Stimulated activated naive CD4-positive, alpha-beta T cell (primary cell): ENCODE data around the gene FARP1.

Source experiments
- DNase-seq, 6 experiments: peaks; one replicate each; lab custom pipeline; 2025; lab: John Stamatoyannopoulos, UW

FARP1 gene

DNA sequence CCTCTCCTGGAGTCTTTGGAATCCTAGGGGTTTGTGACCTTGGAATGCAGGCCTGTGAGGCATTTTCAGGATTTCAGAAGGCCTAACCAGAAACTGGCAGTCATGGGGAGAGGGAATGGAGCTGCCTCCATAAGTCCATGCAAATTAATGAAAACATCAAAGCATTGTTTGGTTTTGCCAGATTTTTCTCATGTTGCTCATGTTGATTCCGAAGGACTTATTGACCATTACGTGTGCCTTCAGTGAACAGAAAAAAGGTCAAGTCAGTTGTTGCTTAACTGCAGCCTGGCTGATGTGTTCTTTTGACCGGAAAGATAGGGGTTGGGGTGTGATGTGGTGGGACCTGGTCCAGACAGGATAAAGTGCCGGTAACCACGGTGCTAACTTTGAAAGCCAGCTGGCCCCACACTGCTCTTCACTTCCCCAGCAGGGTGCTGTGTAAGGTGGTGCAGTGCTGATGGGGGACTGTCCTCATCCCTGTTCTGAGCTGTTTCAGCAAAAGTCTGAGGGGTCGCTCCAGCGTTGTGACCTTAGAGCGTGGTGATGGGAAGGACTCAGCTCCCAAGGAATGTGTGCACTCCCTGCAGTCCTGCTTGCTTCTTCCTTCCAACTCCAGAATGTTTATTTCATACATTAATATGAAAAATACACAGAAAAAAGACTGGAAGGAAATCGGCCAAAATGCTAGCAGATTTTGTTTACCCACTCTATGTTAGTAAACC is 30.7 kb downstream of the FARP1 start:
- DNase-seq: no peak

DNA sequence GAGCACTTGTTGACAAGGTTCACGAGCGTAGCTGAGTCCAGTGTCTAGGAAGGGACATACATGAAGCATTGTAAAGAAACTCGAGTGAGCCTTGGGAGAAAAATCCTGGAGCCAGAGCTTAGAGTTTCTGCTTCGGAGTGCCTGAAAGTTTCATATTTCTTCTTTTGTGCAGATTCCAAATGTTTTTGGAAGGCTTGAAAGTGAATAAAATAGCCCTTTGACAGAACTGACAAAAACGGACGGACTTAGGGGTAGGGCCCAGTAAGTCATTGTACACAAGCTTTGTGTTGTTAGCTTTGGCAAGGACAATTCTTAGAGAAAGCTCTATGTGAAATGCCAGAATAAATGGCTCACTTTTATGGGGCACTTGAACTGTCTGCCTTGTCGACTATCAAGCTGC is 31.4 kb downstream of the FARP1 start:
- no peak for DNase-seq

DNA sequence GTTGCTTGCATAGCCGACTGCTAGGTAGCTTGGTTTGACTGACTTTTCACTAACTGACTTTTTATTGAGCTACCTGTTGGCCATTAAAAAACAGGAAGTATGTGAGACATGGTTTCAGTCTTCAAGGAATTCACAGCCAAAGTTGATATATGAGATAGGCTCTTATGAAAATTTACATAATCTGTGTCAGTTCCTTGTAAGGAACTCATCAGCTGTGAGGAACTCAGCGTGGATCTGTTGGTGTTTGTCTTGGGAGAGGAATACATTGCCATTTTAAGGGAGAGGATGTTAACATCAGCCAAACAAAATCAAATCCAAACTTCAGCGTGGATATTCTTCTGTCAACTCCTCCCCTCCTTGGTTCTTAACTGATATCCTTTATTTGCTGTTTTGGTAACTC is 32.1 kb downstream of the FARP1 start:
- no peak for DNase-seq

DNA sequence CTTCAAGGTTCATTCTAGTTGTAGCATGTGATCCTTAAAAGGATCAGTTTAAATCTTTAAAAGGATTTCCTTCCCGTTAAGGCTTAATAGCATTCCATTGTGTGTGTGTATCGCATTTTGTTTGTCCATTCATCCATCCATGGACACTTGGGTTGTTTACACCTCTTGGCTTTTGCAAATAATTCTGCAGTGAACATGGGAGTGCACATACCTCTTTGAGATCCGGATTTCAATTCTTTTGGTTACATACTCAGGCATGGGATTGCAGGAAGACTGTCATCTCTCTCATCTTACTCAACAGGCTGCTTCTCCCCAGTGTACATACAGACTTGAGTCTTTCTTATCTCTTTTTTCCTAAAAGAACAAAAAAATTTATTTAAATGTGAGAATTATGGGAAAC is 32.9 kb downstream of the FARP1 start:
- no peak for DNase-seq

DNA sequence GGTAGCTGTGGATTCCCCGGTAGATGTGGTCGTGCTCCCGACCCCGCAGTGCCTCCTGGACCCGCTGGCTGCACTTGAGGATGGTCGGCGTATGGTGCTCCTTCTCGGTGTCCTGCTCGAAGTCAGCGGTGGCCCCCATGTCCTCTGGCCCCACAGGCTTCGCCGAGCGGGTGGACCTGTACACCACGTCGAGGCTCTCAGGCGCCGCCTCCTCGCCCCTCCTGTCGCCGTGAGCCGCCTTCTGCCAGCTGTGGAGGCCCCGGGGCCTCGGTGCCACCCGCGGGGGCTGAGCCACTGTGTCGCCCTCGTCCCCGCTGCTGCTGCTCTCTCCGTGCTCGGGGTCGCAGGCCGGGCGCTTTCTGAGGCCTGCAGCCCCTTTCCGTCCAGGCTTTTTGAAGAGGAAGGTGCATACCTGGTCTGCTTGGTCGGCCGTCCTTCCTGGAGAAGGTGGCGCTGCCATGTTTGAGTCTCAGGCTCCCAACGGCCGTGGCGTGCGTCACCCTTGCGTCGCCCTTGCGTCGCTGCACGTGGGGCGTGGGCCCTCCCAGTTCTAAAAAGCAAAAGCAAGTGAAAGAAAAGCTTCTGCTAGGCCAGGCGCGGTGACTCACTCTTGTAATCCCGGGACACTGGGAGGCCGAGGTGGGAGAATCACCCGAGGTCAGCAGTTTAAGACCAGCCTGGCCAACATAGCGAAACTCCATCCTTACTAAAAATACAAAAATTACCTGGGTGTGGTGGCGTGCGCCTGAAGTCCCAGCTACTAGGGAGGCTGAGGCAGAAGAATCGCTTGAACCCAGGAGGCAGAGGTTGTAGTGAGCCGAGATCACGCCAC is 34.1 kb downstream of the FARP1 start, which contains the start of gene RNF113B:
Gene RNF113B, minus strand, starts transcription at position 493 of the 832 bp plus-strand sequence. Its CDS starts 33 bp downstream, at position 460.
- no peak for DNase-seq

DNA sequence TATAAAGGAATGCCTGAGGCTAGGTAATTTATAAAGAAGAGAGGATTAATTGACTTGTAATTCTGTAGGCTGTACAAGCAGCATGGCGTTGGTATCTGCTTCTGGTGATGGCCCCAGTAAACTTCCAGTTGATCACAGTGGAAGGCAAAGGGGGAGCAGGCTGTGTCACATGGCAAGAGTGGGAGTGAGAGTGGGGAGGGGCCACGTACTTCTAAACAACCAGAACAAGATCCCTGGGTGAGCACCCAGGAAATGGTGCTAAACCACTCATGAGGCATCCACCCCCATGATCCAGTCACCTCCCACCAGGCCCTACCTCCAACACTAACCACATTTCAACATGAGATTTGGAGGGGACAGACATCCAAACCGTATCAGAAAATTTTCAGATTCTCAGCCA is 37.2 kb downstream of the FARP1 start:
- no peak for DNase-seq

DNA sequence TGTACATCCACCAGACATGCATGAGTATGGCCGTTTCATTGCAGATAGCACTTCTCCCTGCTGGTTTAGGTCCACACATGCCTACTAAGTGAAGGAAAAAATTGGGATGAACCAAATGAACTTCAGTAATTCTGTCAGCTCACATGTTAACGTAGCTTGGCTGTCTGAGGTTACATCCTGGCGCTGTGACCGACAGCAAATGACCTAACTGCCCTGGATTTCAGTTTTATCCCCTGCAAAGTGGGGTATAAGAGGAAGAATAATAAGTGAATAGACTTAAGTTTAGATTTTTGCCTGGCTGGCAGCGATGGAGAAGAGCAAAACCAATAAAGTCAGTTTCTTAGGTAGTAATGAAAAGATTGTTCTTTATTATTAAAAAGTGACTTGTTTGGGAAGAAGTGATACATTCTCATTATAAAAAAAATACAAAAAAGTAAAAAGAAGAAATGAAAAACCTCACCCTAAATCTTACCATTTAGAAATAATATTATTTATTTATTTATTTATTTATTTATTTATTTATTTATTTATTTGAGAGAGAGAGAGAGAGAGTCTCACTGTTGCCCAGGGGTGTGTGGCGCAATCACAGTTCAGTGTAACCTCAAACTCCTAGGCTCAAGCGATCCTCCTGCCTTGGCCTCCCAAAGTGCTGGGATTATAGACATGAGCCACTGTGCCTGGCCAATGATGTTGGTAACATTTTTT is 38.4 kb downstream of the FARP1 start:
- DNase-seq: no peak

DNA sequence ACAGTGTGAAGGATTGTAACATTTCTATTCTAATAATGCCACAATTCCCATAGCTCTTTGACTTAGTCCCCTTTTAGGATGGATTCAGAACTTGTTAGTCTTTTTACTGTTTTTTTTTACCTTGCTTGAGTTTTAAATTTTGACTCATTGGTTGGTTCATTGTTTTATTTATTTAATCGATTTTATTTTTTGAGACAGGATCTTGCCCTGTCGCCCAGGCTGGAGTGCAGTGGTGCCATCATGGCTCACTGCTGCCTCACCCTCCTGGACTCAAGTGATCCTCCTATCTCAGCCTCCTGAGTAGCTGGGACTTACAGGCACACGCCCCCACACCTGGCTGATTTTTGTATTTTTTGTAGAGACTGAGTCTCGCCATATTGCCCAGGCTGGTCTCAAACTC is 39.3 kb downstream of the FARP1 start:
- DNase-seq: no peak

DNA sequence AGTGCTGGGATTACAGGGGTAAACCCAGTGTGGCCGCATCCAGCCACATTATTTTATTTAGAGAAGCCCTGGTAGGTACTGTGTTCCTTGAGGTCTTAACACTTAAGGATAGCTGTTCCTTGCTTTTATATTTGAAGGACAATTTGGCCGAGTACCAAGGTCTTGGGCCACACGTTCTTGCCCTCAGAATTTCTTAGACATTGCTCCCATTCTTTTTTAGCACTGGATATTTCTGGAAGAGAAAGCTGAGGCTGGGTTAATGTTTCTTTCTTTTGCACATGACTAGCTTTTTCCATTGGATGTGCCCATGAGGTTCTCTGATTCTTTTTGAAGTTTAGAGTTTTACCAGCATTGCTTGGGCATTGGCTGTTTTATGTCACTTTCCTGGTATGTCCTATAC is 39.7 kb downstream of the FARP1 start:
- no peak for DNase-seq

DNA sequence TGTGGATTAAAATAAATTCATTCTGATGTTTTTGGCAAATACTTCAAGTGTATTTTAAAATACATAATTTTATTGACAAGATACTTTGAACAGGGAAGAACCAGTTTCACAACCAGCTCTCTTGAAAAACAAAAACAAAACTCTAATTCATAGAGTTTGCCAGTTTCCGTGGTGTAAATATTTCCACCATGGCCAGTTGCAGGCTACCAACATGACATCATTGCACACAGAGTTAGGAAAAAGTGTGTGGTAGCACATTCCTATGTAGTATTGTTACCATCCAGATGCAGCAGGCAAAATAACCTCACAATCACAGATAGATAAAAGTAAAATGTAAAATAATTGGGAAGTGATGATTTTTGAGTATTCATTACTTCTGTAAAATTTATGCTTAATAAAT is 41.9 kb downstream of the FARP1 start:
- DNase-seq: no peak

DNA sequence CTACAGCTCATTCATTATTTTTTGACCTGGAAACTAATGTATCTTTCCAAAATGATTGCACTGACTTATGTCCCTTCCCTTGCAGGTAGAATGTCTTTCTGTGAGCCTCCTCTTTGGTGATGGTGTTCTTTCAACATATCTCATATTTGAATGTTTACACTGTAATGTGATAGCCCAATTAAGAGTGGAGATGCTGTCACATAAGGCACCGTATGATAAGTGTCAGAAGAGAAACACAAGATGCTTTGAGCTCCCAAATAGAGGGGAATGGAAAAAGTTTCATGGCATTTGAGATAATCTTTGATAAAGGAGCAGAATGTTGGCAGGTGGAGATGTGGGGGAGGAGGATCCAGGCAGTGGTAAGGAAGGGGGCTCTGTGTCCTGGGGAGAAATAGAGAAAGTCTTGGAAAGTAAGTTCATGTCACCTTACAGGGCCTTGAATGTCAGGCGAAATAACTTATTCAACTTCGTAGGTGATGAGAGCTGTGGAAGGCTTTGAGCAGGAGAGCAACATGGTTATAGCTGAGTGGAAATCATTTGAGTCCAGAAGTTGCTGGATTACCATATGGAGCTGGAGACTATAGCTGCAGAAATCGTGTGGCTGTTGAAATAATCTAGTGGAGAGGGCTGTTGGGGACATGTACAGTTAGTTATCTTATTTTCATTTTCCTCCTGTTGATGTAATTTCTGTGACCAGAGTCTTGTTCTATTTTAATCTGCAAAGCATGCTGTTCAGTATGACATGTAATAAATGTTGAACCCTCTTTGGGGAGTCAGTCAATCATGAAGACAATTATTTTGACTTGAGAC is 44.5 kb downstream of the FARP1 start:
- DNase-seq: no peak

DNA sequence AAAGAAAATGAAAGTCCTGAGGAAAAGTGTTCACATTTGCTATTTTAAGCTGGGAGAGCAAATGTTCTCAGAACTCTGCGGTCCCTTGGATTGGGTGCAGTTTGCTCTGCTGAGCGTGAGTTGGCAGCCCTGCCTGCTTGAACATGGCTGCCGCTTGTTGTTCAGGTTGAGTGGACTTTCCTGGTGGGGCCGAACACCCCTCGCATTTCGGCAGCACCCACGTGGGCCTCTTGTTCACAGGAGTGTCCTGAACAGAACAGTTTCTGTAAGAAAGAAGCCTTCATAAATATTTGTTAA is 45.0 kb downstream of the FARP1 start:
- no peak for DNase-seq

DNA sequence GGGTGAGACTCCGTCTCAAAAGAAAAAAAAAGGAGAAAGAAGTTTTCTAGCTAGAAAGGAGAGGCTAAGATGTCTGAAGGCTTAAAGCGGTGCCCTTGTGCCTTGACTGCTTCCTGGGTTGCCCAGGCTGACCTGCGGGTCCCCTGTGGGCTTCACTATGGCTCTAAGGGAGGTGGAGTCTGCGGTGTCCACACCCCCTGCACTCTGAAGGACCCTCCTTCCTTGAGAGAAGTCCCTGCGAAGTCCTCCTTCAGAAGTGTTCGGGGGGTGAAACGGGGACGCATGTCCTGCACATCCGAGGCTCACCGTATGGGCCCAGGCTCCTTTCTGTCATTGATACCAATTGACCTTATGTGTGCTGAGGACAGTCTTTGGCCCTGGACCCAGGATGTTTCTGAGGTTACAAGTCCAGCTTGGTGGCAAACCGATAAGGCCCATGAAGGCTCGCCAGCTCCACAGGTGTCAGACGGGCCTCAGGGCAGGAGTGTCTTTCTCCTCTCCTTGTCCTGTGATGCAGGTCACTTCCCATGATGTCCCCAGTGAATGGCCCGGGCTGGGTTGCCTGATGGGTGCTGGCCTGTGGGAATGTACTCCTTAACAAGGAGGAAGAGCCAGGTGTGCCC is 45.8 kb downstream of the FARP1 start:
- no peak for DNase-seq

DNA sequence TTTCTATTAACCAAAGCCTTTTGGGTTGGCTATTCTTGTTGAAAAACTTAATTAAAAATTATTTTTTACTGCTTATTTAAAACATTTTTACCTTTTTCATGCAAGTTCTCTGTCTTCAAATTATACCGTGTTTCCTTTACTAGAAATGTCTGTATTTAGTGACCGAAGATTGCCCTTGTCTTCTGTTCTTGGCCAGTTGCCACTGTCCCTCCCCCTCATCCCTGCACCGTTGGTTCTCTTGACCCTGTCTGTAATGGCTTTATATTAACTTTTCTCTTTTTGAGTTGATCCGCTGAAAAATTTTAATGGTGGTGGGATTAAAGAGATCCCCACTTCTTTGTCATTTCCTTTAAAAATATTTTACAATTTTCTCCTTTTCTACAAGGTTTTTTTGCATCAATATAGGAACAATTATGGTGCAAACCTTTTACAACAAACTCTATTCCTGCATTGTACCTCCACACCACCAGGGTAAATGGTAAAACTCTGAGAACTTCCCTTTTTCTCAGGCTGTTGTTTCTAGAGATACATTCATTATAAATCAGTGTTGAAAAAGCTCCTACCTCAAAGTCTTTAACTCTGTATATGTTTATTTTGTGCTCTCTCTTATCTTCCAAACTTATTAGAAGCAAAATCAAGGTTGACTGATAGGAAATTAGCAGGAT is 47.1 kb downstream of the FARP1 start:
- no peak for DNase-seq

DNA sequence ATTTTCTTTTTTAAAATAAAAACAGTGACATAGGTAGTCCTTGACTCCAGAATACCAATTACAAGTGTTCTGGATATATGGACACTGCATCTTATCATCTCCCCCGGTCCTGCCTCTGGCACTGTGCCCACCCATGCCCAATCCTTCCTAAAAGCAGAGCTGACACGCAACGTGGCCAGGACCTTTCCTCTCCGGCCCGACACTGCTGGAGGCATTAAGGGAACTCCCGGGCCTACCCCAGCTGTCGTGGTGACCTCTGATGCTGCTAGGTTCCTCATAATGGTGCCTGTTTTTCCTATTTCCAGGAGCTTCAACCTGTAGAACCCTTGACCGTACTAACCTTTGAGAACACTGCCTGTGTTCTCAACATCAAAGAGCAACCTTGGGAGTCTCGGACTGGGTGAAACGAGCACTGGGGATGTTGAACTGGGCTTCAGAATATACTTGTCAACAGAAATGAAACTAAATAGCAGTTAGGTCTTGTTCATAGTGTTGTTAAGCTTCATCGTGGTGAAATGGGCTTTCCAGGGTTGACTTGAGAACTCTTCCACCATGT is 48.1 kb downstream of the FARP1 start:
- DNase-seq: no peak

DNA sequence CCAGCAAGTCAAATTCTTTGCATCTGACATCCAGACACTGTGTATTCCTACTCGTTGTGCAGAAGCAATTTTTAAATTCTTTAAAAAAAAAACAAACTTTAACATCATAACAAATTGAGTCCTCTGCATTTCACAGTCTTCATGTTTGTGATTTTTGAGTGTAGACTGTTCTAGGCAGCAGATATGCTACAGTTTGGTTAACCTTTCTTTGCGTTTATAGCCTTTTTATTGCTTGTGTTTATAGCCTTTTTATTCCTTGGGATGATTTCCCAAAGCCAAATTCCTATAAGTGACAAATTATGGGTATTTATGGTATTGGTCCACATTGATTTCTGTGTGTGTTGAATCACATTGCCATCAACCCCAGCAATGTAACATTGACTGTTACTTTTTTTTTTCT is 49.1 kb downstream of the FARP1 start:
- DNase-seq: no peak

DNA sequence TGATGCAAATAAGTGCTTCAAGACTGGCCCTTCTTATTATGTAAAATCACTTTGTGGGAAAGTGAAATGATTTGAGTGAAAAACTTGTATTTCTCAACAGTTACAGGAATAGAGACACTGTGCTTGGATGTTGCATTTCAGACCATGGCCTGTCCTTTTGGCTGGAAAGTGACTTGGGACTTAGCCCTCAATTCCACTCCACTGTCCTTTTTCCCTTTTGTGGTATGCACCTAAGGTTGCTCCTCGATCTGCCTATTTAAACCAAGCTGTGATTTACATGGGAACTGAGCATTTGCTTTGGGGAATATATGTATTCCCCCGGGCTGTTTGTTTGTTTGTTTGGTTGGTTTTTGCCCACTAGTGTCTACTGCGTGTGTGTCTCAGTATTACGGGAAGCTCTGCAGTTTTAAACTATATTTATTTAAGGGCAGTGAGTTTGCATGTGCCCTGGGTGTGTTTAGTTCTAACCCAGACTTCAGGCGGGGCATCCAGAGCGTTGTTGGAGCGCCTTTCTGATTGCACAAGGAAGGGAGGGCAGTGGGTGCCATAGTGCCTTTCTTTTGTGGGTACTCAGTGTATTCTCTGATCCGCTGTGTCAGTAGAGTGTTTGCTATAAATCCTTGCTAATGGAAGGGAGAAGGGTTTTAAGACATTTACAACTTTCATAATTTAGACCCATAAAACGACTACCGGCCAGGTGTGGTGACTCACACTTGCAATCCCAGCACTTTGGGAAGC is 52.3 kb downstream of the FARP1 start:
- no peak for DNase-seq

DNA sequence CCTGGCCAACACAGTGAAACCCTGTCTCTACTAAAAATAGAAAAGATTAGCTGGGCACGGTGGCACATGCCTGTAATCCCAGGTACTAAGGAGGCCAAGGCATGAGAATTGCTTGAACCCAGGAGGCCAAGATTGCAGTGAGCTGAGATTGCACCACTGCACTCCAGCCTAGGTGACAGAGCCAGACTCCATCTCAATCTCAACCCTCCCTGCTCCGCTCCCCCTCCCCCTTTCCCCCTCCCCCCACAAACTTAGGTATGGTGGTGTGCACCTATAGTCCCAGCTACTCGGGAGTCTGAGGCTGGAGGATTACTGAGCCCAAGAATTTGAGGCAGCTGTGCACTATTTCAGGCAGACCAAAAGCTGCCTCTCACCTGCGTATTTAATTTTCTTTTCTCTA is 55.8 kb downstream of the FARP1 start:
- DNase-seq: no peak

DNA sequence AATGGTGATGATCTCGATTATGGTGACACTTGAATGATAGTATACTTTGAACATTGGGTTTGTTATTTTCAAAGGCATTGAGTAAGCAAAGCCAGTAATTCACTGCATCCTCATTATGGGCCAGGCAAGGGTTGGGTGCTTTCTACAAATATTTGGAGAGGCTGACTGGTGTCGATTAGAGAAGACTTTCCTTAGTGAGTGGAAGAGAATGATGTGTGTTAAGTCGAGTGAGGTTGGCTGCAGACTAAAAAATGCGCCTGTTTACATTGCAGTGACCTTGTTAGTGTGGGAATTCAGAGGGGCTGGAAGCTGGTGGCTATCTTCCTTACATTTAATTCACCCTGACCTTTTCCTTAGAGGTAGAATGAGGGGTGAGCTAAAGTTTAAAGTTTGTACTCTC is 56.6 kb downstream of the FARP1 start:
- DNase-seq: no peak

DNA sequence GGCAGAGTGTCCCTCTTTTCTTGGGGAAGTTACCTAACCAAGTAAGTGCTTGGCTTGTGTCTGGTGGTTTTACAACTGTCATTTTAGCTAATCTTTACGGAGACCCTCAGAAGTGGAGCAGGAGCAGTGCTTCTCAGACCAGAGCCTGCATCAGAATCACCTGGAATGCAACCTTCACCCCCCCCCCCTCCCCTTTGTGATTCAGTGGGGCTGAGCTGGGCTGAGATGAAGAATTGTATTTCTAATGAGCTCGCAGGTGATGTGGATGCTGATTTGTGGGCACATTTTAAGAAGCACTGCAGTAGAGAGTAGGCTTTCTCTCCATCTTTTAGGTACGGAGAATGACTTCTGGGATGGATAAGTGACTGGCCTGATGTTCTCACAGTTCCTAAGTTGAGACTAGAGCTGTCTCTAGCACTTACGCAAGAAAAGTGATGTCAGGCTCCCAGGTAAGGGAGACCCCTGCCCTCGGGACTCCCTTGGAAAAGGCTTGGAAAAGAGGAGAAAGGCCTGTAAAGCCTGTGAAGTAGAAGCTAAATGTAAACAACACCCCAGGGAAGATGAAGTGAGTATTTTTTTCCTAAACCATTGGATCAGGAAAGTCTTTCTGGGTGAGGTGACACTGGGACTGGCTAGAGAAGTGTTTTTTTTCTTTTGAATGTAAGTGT is 57.5 kb downstream of the FARP1 start:
- DNase-seq: no peak
